SJCRH30 (cell line): Measurements from ENCODE around the gene SAP25. TPM values are rescaled to one million over a fixed set of nuclear protein-coding genes. Genes with fewer than 3 reads are reported as not detected.

Experiments
- DNase-seq, 2 experiments: peaks; one replicate each; pipeline ENCODE4 v3.0.0-alpha.2; 2015 to 2020
- H3K27ac ChIP-seq: fragments of 250-450 bp; sonication (Bioruptor Pico); 2 replicates; pipeline ENCODE4 v1.5.1; 2020; ENCODE audit warnings: mild to moderate bottlenecking, moderate library complexity
- H3K27me3 ChIP-seq: fragments of 250-450 bp; sonication (Bioruptor Pico); 2 replicates; pipeline ENCODE4 v1.5.1; 2020; ENCODE audit warnings: mild to moderate bottlenecking, moderate library complexity
- H3K36me3 ChIP-seq: fragments of 250-450 bp; sonication (Bioruptor Pico); 2 replicates; pipeline ENCODE4 v1.5.1; 2020; ENCODE audit warnings: mild to moderate bottlenecking, moderate library complexity
- H3K4me1 ChIP-seq: fragments of 250-450 bp; sonication (Bioruptor Pico); 2 replicates; pipeline ENCODE4 v1.5.1; 2020; ENCODE audit warnings: mild to moderate bottlenecking, moderate library complexity
- H3K4me3 ChIP-seq: fragments of 250-450 bp; sonication (Bioruptor Pico); 2 replicates; pipeline ENCODE4 v1.5.1; 2020; ENCODE audit warnings: mild to moderate bottlenecking, moderate library complexity
- H3K9me3 ChIP-seq: fragments of 250-450 bp; sonication (Bioruptor Pico); replicated peaks from 2 replicates; pipeline ENCODE4 v1.5.1; 2020; ENCODE audit warnings: mild to moderate bottlenecking, moderate library complexity
- total RNA-seq: library from RNA; depleted of rRNA; stranded (reverse); fragments of >200 nt; shearing (Covaris generic); gene quantifications from 2 replicates; pipeline ENCODE4 v1.2.3, GENCODE V29; 2014

Gene SAP25
- total RNA-seq, 1 experiment from 2014 or later: 1.2 TPM

- H3K4me1 ChIP-seq: peaks cover 13% of the 10 kb centered on the region
- peaks cover 21% of the 10 kb centered on the region for H3K36me3 ChIP-seq
- peak overlapping the region; percentile 86 for H3K27ac ChIP-seq
- no peaks in the 10 kb centered on the region for H3K9me3 ChIP-seq
- H3K4me3 ChIP-seq: peak overlapping the region; percentile 83
- peak; percentile 63 to 79 for DNase-seq
- no peaks in the 10 kb centered on the region for H3K27me3 ChIP-seq
These were observed 11.2 kb upstream of the SAP25 start for GRCh38 chr7:100584683-100585510.

GRCh38 chr7:100584054-100584682 lies 10.5 kb upstream of the SAP25 start:
- Histone ChIP-seq H3K36me3 (peaks cover 23% of the 10 kb centered on the region), H3K9me3 (no peaks in the 10 kb centered on the region), H3K27ac (peak overlapping the region; percentile 86), H3K27me3 (no peaks in the 10 kb centered on the region), H3K4me3 (peak overlapping the region; percentile 83), H3K4me1 (peaks cover 13% of the 10 kb centered on the region)
- peak; percentile 78 to 91 for DNase-seq

DNA sequence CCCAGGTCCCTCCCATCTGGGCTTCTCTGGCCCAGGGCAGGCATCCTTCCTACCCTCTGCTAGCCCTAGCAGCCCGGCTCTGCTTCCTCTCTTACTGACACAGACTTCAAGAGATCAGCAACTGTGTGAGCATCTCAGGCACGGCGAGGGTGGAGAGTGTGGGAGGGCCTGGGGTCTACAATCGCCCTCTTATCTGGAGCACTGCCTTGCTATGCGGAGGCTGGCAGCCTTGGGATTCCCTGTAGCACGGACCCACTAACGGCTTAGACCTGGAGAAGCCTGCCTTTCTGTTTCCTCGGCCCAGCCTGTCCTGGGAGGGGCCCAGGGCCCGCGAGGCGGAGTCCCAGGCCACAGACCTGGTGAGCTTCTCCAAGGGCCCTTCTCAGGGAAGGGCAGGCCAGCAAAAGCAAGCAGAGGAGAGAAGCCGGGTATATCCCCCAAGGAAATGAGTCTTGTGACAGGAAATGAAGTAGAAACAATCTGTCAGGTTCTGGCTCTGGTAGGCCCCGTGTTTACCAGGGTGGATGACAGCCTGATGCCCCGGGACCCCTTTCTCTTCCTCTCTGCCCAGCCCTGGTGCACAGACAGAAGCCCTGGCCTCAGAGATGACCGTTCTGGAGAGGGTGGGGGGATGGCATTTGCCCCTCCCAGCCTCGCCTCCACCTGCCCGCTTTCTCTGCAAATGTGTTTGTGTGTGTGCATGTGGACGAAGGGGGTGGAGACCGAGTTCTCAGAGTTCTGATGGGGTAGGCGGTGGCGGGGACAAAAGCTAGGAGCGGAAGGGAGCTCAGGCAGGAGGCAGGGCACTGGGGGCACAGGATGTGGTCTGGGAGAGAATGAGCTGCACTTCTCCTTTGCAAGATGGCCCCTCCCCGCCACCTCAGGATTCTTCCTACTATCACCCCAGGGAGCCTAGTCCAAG lies 9.7 kb upstream of the SAP25 start:
- H3K36me3 ChIP-seq: peaks cover 30% of the 10 kb centered on the region
- H3K4me3 ChIP-seq: peak overlapping the region; percentile 31
- H3K4me1 ChIP-seq: peaks cover 13% of the 10 kb centered on the region
- no peaks in the 10 kb centered on the region for H3K27me3 ChIP-seq
- no peak for DNase-seq
- peak overlapping the region; percentile 56 for H3K27ac ChIP-seq
- H3K9me3 ChIP-seq: no peaks in the 10 kb centered on the region

DNA sequence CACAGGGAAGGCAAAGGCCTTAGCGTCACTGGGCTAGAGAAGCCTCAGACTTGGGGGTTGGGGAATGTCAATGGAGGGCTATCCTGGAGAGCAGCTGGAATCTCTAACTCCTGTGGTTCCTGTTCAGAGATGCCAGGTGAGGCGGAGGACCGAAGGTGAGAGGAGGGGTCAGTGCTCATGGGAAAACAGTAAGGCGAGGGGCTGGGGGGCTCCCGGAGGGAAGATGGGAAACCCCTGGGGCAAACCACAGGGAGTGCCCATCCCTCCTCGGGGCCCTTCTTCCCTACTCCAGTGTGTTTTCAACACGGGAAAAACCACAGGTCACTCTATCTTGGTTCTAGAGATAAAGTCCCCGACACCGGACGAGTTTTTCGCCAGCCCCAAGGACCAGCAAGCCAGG lies 8.9 kb upstream of the SAP25 start:
- H3K4me3 ChIP-seq: no peak overlapping the region
- no peak for DNase-seq
- H3K4me1 ChIP-seq: peaks cover 13% of the 10 kb centered on the region
- H3K9me3 ChIP-seq: no peaks in the 10 kb centered on the region
- no peaks in the 10 kb centered on the region for H3K27me3 ChIP-seq
- peaks cover 38% of the 10 kb centered on the region for H3K36me3 ChIP-seq
- no peak overlapping the region for H3K27ac ChIP-seq

GRCh38 chr7:100582041-100582579 lies 8.4 kb upstream of the SAP25 start:
- Histone ChIP-seq H3K4me1 (peaks cover 13% of the 10 kb centered on the region), H3K36me3 (peaks cover 39% of the 10 kb centered on the region), H3K9me3 (no peaks in the 10 kb centered on the region), H3K27ac (no peak overlapping the region), H3K27me3 (no peaks in the 10 kb centered on the region), H3K4me3 (no peak overlapping the region)
- no peak for DNase-seq

DNA sequence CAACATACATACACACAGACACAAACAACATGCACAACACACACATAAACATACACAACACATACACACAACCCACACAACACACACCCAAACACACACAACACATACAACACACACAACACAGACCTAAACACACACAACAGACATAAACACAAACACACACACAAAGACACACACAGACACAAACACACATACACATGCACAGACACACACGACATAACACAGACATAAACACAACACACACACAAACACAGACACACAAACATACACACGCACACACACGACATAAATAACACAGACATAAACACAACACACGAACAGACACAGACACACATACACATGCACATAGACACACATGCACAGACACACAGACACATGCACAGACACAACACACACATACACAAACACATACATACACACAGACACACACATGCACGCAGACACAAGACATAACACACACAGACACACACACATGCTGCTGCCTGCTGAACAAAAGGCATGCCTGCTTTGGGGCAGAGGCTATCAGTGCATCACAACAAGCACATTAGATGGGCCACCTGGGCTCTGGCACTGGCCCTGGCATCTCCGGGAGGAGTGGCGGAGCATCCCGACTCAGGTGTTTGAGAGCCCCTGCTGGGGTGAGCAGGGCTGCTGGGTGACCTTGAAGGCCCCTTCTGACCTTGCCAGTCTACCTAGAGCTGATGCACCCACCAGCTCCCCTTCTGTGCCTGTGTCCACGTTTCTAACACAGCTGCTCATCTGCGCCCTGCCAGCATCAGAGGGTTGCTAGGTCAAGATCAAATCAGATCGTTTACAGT lies 7.0 kb upstream of the SAP25 start:
- no peak overlapping the region for H3K27ac ChIP-seq
- no peaks in the 10 kb centered on the region for H3K9me3 ChIP-seq
- no peak for DNase-seq
- H3K36me3 ChIP-seq: peaks cover 47% of the 10 kb centered on the region
- no peaks in the 10 kb centered on the region for H3K27me3 ChIP-seq
- H3K4me1 ChIP-seq: peaks cover 13% of the 10 kb centered on the region
- H3K4me3 ChIP-seq: no peak overlapping the region

GRCh38 chr7:100578246-100579183 lies 4.8 kb upstream of the SAP25 start:
- peaks cover 2% of the 10 kb centered on the region for H3K4me1 ChIP-seq
- H3K27ac ChIP-seq: no peak overlapping the region
- H3K27me3 ChIP-seq: no peaks in the 10 kb centered on the region
- no peak overlapping the region for H3K4me3 ChIP-seq
- DNase-seq: no peak
- H3K36me3 ChIP-seq: peaks cover 56% of the 10 kb centered on the region
- H3K9me3 ChIP-seq: no peaks in the 10 kb centered on the region

DNA sequence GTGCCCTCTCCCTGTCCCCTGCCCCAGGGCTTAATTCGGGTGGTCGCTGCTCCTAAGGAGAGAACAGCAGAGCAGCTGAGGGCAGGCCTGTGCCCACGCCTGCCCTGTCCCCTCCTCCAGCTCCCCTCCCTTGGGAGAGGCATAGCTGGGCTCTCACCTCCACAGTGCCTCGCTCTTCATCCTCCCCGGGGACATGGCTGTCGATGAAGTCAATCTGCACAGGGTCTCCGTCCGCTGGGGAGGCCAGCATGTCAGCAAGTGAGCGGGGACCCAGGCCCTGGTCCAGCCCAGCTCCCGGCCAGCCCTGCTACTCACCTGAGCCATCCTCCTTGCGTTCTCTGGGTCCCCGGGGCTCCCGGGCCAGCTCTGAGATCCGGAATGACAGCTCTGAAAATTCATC lies 3.8 kb upstream of the SAP25 start:
- Histone ChIP-seq H3K4me1 (no peaks in the 10 kb centered on the region), H3K4me3 (no peak overlapping the region), H3K36me3 (peaks cover 56% of the 10 kb centered on the region), H3K27ac (no peak overlapping the region), H3K27me3 (no peaks in the 10 kb centered on the region), H3K9me3 (no peaks in the 10 kb centered on the region)
- DNase-seq: no peak

DNA sequence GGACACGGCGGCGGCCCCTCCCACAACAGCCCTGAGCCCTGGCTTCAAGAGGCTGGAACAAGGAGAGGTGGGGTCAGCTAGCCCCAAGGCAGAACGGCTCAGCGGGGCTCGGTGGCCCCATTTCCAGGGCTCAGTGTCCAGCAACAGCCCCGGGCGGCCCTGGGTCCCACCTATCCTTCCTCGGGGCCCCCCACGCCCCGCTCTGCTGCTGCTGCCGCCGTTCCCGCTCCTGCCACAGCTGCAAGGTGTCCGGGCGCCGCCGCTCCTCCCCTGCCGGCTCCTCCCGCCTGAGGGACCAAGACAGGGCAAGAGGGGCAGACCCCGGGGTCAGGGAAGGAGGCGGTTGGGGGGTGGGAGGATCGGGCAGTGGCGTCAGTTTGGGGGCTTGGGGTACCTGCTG lies 3.4 kb upstream of the SAP25 start:
- Histone ChIP-seq H3K36me3 (peaks cover 56% of the 10 kb centered on the region), H3K27me3 (no peaks in the 10 kb centered on the region), H3K27ac (no peak overlapping the region)

DNA sequence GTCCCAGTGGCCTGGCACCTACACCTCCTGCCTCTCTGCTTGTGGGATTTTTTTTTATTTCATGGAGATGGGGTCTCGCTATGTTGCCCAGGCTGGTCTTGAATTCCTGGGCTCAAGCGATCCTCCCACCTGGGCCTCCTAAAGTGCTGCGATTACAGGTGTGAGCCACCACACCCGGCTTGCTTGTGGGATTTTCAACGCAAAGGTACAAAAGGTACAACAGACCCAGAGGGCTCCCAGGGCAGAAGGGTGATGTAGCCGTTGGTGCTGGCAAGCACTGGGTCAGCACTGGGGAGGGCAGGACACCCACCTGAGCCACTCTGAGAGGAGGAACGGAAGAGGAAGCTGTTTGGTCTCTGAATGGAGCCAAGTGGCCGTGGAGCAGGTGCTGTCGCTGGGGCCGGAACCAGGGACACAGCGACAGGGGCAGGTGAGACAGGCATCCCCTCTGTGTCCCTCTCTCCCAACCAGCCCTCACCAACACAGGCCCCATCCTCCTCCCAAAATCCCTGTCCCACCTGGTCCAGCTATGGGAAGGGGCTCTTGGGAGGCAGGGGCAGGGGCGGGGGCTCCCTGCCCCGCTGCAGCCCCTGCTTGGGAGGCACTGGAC lies 2.8 kb upstream of the SAP25 start:
- no peak for DNase-seq
- Histone ChIP-seq H3K36me3 (peaks cover 53% of the 10 kb centered on the region), H3K27me3 (no peaks in the 10 kb centered on the region), H3K4me3 (no peak overlapping the region), H3K4me1 (no peaks in the 10 kb centered on the region), H3K27ac (no peak overlapping the region), H3K9me3 (no peaks in the 10 kb centered on the region)

More for the DNA sequence above, 3.4 kb upstream of the SAP25 start:
- Histone ChIP-seq H3K4me3 (no peak overlapping the region), H3K9me3 (no peaks in the 10 kb centered on the region), H3K4me1 (no peaks in the 10 kb centered on the region)
- no peak for DNase-seq

DNA sequence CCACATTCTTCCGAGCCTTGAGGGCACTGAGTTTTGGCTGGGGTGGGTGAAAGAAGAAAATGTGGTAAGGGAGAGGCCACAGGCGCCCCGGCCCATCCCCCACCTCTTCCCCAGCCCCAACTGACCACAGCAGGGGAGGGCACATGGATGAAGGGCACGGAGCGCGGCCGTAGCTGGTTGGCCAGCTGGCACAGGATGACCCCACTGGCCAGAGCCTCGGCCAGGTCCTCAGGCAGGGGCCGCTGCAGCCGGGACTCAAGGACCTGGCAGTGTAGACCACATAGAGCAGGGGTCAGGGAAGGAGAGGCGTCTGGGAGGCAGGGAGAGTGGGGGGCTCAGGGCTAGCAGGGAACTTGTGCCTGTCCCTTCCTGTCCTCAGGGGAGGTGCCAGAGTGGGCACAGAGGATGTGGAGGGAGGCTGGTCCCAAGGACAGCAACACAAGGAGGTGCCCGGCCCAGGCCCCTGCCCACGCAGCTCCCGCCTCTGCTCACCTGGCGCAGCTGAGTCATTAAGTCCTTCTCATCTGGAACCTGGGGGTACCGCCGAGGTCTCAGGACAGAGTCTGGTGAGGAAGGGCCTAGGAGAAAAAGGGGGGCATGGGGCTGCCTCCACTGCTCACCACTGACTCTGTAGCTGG lies 2.2 kb upstream of the SAP25 start:
- H3K27ac ChIP-seq: no peak overlapping the region
- peaks cover 47% of the 10 kb centered on the region for H3K36me3 ChIP-seq
- H3K27me3 ChIP-seq: no peaks in the 10 kb centered on the region
- H3K4me1 ChIP-seq: no peaks in the 10 kb centered on the region
- no peak overlapping the region for H3K4me3 ChIP-seq
- DNase-seq: no peak
- H3K9me3 ChIP-seq: no peaks in the 10 kb centered on the region

DNA sequence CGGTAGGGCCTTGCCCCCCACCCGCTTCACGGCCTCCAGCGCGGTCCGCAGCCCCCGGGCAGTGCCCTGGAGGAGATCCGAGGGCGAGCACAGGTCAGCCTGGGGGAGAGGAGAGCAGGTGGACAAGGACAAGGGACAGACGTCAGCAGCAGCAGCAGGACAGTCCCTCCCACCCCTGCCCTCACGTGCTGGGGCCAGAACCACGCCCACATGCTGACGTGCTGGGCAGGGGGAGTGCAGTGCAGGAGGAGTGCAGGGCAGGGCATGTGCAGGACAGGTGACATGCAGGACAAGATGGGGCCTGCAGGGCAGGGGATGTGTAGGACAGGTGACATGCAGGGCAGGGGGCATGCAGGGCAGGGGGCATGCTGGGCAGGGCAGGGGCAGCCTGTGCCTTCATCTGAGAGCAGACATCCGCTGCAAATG lies 1.5 kb upstream of the SAP25 start:
- peaks cover 40% of the 10 kb centered on the region for H3K36me3 ChIP-seq
- no peak for DNase-seq
- no peak overlapping the region for H3K27ac ChIP-seq
- H3K4me1 ChIP-seq: no peaks in the 10 kb centered on the region
- H3K27me3 ChIP-seq: no peaks in the 10 kb centered on the region
- H3K4me3 ChIP-seq: no peak overlapping the region
- no peaks in the 10 kb centered on the region for H3K9me3 ChIP-seq
